ENCODE measurements around the gene BICC1.
"Not testable (repeated sequence)": the region's sequence is repeated elsewhere in the genome, so short reads cannot be mapped to it uniquely, and the experiment has no call there.

BICC1 gene

GRCh38 chr10:58565271-58565670, 52.6 kb downstream of the BICC1 start:
- DNase-seq (ENCODE audit: low read depth): no peak

GRCh38 chr10:58567652-58568051, 55.0 kb downstream of the BICC1 start:
- DNase-seq (ENCODE audit: low read depth): no peak

GRCh38 chr10:58568428-58568935, 55.8 kb downstream of the BICC1 start:
- no peak for DNase-seq (ENCODE audit: low read depth)

GRCh38 chr10:58570307-58570723, 57.6 kb downstream of the BICC1 start:
- no peak for DNase-seq (ENCODE audit: low read depth)

GRCh38 chr10:58570979-58571378, 58.3 kb downstream of the BICC1 start:
- no peak for DNase-seq (ENCODE audit: low read depth)

GRCh38 chr10:58573144-58573543, 60.5 kb downstream of the BICC1 start:
- DNase-seq (ENCODE audit: low read depth): peak; percentile 41

- DNase-seq (ENCODE audit: low read depth): no peak
Observed at GRCh38 chr10:58574058-58574457, 61.4 kb downstream of the BICC1 start.

GRCh38 chr10:58575491-58575890, 62.8 kb downstream of the BICC1 start:
- DNase-seq (ENCODE audit: low read depth): no peak

- no peak for DNase-seq (ENCODE audit: low read depth)
Observed at GRCh38 chr10:58576751-58577436, 64.2 kb downstream of the BICC1 start.

- DNase-seq (ENCODE audit: low read depth): peak; percentile 59
Observed at GRCh38 chr10:58577437-58577777, 64.7 kb downstream of the BICC1 start.

GRCh38 chr10:58578366-58578765, 65.7 kb downstream of the BICC1 start:
- no peak for DNase-seq (ENCODE audit: low read depth)

- no peak for DNase-seq (ENCODE audit: low read depth)
Observed at GRCh38 chr10:58579011-58579655, 66.5 kb downstream of the BICC1 start.

GRCh38 chr10:58582045-58582444, 69.4 kb downstream of the BICC1 start:
- no peak for DNase-seq (ENCODE audit: low read depth)

- no peak for DNase-seq (ENCODE audit: low read depth)
Observed at GRCh38 chr10:58585435-58585834, 72.8 kb downstream of the BICC1 start.

GRCh38 chr10:58586282-58587245, 73.9 kb downstream of the BICC1 start:
- no peak for DNase-seq (ENCODE audit: low read depth)

GRCh38 chr10:58587676-58588075, 75.0 kb downstream of the BICC1 start:
- no peak for DNase-seq (ENCODE audit: low read depth)

- DNase-seq (ENCODE audit: low read depth): no peak
Observed at GRCh38 chr10:58588673-58589265, 76.1 kb downstream of the BICC1 start.

- DNase-seq (ENCODE audit: low read depth): peak; percentile 79
Observed at GRCh38 chr10:58590152-58590840, 77.6 kb downstream of the BICC1 start.

- peak; percentile 54 for DNase-seq (ENCODE audit: low read depth)
Observed at GRCh38 chr10:58590924-58591323, 78.3 kb downstream of the BICC1 start.

- DNase-seq (ENCODE audit: low read depth): no peak
Observed at GRCh38 chr10:58593008-58593407, 80.3 kb downstream of the BICC1 start.

- not testable (repeated sequence) for DNase-seq (ENCODE audit: low read depth)
Observed at GRCh38 chr10:58597211-58597610, 84.5 kb downstream of the BICC1 start.

All from amniotic epithelial cell (primary cell).